Stromal cell of bone marrow (primary cell): Measurements from ENCODE around the gene RNF125.
"Not testable (repeated sequence)": the region's sequence is repeated elsewhere in the genome, so short reads cannot be mapped to it uniquely, and the experiment has no call there.

ENCODE experiments used
- DNase-seq: peaks from one replicate; pipeline ENCODE4 v3.0.0-alpha.2; 2012; ENCODE audit warnings: low read depth

Gene RNF125

DNA sequence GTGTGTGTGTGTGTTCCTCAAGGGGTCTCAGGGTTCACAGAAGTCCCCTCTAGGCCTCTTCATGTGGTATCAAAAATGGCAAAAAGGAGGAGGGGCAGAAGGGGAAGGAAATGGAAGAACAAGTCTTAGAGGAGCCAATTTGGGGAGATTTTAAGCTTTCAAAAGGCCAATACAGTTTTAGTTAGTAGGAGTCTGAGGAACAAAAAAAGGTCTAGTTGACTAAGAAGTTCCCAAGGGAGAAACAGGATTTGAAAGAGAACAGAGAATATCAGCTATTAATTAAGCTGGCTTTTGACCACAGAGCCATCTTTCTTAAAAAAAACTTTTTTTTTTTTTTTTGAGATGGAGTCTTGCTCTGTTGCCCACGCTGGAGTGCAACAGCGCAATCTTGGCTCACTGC is 7.1 kb downstream of the RNF125 start:
- no peak for DNase-seq

DNA sequence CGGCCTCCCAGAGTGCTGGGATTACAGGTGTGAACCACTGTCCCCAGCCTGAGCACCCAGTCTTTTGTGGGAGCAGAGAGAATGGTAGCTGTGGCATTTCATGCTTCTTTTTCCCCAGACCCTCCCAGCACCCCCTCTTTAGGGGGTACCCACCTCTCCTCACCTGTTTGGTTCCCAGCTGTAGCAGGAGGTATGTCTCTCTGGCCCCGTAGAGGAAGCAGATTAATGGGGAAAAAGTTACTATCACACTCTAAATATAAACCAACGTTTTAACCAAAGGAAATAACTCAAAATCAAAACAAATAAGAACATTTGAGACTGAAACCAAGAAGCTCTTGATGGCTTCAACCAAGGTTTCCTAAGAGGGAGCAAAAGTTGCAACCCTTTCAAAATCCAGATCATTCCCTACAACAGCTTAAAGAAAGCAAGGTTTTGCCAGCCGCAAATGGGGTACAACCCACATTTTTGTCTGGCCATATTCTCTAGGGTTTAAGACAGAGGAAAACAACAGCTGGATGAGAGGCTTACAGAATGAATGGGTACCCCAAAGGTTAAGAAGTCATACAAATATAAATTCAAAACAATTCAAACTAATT is 8.0 kb downstream of the RNF125 start:
- no peak for DNase-seq

DNA sequence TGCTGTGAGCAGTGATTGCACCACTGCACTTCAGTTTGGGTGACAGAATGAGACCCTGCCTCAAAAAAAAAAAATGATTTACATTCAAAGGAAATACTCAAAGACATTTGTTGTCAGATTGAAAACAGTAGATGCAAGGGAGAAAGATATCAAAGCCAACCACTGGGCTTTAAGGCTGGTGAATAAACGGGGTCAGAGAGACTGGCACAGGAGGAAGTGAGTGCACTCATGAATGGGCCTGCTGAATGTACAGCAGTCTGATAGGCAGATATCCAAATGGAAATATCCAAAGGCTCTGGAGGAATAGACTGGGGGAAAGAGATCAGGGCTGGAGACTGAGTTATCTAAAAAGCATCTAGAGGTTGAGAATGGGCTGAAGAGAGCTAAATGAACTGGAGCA is 10.9 kb downstream of the RNF125 start:
- no peak for DNase-seq

DNA sequence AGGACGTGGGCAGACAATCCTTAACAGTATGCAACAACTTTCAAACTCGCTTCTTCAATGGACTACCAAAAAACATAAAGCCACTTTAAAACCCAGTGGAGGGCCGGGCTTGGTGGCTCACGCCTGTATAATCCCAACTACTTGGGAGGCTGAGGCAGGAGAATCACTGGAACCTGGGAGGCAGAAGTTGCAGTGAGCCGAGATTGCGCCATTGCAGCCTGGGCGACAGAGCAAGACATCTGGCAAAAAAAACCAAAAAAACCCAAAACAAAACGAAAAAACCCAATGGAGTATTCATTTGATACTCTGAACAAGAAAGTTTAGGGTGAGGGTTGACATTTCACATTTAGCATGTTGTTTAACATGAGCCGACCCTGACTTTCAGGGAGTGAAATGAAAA is 14.0 kb downstream of the RNF125 start:
- no peak for DNase-seq

DNA sequence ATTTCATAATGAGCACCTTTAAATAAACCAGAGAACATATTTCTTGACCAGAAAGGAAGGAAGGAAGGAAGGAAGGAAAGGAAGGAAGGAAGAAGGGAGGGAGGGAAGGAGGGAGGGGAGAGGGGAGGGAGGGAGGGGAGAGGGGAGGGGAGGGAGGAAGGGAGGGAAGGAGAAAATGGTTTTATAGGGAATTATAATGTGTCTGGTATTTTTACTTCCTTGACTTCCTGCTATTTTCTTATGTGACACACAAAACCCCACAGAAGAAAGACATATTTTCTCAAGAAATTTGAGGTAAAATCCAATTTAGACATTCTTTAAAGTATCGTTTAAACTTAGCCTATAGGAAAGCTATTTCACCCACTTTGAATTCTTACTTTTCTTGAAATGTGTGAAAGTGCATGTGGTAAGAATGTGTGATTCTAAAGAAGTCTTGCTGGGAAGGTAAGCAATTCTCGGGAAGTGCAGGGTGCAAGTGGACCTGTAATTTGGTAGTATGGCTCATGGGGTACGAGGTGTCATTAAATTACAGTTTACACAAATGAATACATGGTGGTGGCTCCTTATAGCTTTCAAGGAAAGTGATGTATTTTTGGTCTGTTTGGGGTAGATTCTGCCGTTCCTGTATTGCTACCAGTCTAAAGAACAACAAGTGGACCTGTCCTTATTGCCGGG is 18.0 kb downstream of the RNF125 start:
- no peak for DNase-seq

DNA sequence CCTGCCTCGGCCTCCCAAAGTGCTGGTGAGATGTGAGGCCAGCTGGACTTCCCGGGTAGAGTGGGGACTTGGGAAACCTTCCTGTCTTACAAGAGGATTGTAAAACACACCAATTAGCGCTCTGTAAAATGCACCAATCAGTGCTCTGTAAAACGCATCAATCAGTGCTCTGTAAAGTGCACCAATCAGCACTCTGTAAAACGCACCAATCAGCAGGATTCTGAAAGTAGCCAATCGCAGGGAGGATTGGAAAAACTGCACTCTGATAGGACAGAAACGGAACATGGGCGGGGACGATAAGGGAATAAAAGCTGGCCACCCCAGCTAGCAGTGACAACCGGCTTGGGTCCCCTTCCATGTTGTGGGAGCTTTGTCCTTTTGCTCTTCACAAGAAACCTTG is 19.0 kb downstream of the RNF125 start:
- no peak for DNase-seq

DNA sequence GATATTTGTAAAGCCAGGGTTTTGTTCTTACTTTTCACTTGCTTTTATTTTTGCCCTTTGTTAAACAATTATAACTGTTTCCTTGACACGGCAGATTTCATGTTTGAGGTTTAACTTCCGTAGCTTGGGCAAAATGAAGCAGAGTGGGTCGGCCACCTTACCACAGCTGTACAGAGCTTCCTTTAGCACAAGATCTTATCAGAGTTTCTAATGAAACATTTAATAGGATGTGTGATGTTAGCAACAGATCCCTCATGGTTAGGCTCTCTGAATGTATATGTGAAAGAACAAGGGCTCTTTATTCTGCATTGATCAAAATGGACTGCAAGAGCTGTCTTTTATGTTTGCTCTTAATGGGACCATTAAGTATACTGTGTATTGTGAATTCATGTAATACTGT is 22.3 kb downstream of the RNF125 start:
- no peak for DNase-seq

DNA sequence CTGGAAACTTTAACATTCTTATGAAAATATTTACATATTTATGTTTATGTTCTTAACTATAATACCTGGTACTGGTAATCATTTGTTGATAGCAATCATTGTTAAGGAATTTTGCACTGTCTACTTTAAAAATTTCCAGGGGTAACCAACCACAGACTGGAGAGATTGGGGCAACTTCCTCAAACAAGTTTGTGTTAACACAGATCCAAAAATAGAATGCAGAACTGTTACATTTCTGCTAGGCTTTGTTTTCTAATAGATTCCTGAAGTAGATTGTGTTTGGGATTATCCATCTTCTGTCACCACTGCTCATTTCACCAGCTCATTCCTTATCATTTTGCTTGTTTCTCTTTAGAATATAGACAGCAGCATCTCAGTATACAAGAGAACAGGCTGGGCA is 23.7 kb downstream of the RNF125 start:
- DNase-seq, result no peak

DNA sequence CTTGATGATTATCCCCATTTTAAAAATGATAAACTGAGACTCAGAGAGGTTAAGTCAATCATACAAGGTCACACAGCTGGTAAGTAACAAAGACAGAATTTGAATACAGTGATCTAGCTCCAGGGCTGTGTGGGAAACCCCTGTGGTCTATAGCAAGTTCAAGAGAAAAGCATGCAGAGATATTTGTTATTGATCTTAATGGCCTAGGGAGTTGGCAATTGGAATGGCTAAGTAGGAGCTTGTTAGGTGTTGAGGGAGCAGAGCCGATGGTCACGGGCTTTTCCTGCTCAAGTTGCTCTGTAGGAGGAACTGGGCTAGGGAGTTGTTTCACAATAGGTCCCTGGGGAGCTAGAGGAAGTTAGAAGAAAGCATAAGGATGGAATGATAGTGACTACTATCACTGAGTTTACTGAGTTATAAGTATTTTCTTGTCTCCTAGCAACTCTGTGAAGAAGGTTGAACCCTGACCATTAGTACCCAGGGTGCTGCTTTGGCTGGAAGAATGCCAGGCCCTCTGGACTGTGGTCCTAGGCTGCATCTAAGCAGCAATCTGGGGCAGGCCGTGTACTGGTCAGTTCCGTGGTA is 30.0 kb downstream of the RNF125 start:
- DNase-seq, result peak; percentile 70

DNA sequence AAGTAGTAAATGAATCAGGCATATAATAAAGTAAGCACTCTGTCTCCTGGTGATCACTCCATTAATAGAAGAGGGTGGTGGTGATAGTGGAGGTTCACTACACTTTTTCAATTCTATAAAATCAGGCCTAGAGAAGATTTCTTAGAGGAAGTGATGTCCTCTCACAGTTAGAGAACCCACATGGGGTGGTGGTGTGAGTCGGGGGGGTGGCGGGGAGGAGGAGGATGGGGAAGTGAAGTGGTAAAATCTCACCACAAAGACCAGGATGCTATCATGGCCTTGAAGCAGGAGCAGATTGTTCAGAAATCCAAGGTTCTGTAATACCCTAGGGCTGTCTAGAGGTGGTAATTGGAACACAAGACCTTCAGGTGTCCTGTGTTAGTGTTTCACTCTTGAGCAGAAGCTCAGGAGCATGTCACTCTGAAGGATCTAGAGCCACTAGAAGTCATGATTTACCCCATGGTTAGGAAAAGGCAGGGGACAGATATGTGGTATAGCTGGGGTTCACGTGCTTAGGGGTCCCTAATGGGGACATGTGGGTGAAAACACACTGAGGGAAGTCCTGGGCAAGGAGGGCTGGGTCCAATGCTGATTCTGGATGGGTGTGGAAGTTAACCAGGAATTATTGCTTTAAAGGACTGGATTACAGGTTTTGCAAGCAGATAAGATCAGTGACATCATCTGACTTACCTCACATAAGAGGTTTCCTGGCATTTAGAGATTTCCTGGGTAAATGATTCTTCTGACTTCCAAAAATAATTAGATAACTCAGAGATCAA is 31.0 kb downstream of the RNF125 start:
- no peak for DNase-seq

DNA sequence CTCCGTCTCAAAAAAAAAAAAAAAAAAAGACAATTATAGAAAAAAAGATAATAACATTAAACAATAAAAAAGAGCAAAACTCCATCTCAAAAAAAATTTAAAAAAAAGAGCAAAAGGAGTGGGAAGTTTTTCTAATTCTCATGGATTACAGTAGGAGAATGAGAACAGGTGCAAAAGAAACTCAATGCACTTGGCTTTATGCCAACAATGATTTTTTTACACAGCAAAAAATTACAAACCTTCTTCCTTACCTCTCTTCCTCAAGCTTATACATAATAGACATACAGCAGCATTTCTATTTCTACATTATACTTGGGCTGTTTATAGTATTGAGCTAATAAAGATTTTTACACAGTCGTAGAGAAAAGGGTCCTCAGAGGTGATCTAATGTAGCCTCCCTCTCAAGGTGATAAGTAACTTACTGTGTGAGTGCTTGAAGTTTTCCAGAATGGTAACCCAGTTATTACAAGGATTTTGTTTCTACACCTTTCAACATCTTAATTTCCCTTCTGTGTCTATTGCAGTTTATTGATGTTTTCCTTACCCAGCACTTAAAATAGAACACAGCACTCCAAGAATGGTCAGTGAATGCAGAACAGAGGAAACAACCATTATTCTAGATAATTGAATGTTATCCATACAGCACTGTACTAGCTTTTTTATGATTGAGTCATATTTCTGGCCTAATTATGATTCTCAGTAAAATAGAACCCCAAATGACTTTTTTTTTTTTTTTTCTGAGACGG is 38.2 kb downstream of the RNF125 start:
- DNase-seq, result no peak

DNA sequence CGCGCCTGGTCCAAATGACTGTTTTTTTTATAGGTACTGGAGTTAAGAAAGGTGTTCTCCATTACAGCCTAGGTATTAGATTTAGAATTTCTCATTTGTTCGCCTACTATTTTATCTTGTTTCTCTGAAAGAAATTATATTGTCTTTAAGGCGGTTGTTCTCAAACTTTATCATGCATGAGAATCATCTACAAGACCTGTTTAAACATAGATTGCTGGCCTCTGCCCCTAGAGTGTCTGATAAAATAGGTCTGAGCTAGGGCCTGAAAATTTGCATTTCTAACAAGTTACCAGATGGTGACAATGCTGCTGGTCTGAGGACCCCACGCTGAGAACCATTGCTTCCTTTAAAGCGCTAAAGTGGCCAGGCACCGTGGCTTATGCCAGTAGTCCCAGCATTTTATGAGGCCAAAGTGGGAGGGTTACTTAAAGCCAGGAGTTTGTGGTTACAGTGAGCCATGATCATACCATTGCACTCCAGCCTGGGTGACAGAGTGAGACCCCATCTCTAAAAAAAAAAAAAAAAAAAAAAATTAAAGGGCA is 39.1 kb downstream of the RNF125 start:
- no peak for DNase-seq

DNA sequence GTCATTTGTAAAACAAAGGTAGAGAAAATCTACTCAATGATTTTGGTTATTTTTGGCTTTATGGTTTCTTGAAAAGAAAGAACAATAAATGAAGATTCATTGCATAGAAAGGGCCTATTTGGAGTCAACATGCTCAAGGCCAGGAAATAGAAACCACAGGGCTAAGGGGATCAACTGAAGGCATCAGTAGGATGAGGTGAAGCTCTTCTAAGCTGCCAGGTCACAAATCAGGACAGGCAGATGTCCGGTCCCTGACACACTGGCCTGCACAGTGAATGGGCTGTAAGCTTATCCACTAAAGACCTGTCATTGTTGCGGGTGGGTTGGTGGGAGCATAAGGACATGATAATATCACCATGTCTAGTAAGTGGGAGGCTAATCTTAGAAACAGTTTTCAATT is 41.4 kb downstream of the RNF125 start:
- no peak for DNase-seq

DNA sequence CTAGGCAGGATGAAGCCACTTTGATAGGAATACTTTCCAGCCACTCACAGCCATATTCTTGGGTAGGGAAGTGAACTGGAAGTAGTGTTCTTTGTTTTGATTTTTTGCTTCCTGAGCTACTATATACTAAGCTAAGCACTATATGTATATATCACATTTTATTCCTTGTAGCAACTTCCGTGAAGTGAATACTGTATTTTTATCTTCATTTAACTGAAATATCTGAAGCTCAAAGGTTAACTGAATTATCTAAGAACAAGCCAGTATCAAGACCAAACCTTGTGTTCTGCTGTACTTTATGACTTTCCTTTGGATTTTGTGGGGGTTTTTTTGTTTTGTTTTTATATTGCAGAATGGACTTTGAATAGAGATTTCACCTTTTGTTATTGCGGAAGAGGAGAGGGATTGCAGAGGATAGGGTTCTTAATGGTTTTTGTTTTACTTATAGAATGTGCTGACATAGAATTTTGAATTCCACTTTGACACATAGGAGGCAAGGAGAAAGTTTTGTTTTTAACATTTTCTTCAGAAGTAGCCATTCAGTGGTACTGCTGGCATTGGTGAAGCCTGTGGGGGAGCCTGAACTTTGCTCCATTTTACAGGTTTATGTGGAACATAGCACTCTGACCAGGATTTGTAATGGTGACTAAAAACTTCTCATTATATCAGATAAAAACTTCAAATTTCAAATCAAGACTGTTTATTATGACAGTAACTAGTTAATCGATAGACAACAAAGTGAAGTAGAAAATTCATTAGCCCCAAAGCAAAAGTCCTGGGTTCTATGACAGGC is 48.9 kb downstream of the RNF125 start:
- DNase-seq, result no peak

DNA sequence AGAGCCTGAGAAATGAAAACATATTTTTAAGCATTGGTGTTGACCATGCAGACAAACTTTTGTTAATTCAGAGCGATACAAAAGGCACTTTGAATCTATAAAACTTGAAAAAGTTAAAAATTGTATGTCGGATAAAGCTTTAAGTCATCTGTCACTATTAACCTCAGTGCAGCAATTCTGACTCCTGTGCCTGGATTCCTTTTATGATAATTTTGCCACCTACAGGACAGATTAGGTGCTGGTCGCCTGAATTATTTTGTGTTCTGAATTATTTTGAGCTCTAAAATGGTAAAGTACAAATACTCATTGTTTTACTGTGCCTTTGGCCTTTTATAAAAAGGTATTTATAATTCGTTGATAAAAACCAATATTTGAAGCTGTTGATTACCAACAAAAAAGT is 53.7 kb downstream of the RNF125 start:
- DNase-seq, result no peak

DNA sequence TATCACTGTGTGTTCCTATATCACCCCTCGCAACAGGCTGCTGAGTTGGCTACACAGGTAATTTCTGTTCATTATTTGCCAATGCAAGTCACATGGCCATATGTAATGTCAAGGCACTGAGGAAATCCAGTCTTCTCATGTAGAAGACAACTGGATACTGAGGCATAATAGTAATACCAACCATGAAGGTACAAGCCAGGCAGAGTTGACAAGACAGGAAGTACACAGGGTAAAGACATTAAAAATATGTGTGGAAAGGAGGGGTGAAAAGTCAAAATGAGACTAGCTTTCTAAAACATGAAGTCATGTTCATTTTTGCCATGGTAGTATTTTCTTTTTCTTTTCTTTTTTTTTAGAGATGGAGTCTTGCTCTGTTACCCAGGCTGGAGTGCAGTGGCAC is 55.6 kb downstream of the RNF125 start:
- DNase-seq, result no peak

DNA sequence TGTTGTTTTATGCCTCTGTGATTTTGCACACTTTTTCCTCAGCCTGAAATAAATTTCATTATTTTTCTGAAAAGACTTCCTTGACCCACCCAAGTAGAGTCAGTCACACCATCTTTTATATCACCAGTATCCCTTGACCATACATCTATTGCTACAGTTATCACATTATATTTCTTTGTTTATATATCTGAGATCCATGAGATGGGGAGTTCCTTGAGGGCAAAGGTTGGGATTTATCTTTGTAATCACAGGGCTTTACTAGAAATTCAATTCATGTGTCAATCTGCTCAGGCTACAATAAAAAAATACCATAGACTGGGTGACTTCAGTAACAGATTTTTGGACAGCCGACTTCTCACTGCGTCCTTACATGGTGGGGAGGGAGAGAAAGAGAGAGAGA is 60.2 kb downstream of the RNF125 start:
- DNase-seq, result no peak

DNA sequence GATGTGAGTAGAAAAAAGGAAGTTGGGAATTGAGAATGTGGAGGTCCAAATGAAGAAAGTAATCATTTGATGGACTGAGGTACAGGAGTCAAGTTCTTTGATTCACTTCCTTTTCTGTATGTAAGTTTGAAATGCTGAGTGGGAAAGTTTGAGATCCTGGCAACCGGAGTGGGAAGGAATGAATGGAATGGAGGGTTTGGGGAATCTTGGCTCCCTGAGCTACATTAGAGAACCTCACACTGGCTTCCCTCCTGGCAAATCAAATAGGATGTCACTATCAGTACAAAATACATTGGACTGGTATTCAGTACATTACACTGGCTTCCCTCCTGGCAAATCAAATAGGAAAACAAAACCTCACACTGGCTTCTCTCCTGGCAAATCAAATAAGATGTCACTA is 63.3 kb downstream of the RNF125 start:
- no peak for DNase-seq

DNA sequence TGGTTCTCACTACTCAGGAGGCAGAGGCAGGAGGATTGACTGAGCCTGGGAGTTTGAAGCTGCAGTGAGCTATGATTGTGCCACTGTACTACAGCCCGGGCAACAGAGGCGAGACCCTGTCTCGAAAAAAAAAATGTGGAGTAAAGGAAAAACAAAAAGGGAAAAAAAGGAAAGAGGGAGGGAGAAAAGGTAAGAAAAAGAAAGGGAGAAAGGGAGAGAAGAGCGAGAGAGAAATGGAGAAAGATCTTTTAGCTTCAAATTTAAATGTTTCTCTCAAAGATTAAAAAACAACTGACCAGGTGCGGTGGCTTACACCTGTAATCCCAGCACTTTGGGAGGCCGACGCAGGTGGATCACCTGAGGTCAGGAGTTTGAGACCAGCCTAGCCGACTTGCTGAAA is 65.2 kb downstream of the RNF125 start:
- DNase-seq, result no peak

DNA sequence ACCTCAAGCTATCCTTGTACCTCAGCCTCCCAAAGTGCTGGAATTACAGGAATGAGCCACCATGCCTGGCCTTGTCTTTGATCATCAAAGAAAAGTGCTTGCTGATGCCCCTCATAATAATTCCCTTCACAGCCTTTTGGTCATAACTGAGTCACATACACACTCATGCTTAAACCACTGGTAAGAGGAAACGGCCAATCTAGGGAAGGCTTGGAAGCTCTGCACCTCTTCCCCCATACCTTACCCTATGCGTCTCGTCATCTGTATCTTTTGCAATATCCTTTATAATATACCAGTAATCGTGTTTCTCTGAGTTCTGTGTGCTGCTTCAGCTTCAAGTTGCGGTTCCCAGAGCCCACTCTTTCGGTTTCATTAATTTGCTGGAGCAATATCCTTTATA is 68.3 kb downstream of the RNF125 start:
- DNase-seq, result no peak

DNA sequence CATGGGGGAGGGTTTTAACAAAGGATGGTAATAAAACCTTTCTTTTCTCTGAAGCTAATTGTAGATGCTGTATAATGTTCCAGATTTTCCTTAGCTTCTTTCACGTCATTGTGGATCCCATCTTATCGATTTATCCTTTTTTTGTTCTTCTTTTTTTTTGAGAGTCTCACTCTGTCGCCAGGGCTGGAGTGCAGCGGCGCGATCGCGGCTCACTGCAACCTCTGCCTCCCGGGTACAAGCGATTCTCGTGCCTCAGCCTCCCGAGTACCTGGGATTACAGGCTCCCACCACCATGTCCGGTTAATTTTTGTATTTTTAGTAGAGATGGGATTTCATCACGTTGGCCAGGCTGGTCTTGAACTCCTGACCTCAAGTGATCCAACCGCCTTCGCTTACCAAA is 72.2 kb downstream of the RNF125 start:
- not testable (repeated sequence) for DNase-seq
